IMR-90 (cell line): ENCODE results near the gene KAZN. TPM values are rescaled to one million over a fixed set of nuclear protein-coding genes. Genes with fewer than 3 reads are reported as not detected.

Source experiments
- ATAC-seq: fragments of 200-7000 bp; cut with Tn5 transposase; 2 replicates; pipeline ENCODE4 v1.9.1; 2020; ENCODE audit warnings: low read depth, mild to moderate bottlenecking, moderate library complexity
- BruUV-seq: library from RNA; stranded (reverse); fragments of 400-500 nt; replicated peaks from 2 replicates; lab custom pipeline; 2021; lab: Mats Ljungman, UMichigan
- CTCF ChIA-PET: fragments of 300-600 bp; formaldehyde crosslinking; extraction: SDS; loops from one replicate; lab custom pipeline; 2021; ENCODE audit warnings: antibody characterized with exemption; lab: Yijun Ruan, JAX
- POLR2A ChIA-PET: fragments of 300-600 bp; sonication (Branson Sonifier 250); formaldehyde crosslinking; loops from one replicate; lab custom pipeline; 2022; ENCODE audit warnings: antibody characterized with exemption; ENCODE audit not compliant: unreplicated experiment; lab: Charles Lee
- DNase-seq: peaks from one replicate; pipeline ENCODE4 v3.0.0; 2013
- H2AFZ ChIP-seq: replicated peaks from 2 replicates; pipeline ENCODE3; 2013; ENCODE audit warnings: low read length, mild to moderate bottlenecking; ENCODE audit not compliant: poor library complexity
- H2AK5ac ChIP-seq: 2 replicates; pipeline ENCODE4 v1.6.1; 2013; ENCODE audit warnings: low read depth, low read length, inconsistent platforms
- H2AK9ac ChIP-seq: replicated peaks from 2 replicates; pipeline ENCODE3; 2013; ENCODE audit warnings: mild to moderate bottlenecking, low read depth, low read length, moderate library complexity; ENCODE audit not compliant: poor library complexity
- H2BK120ac ChIP-seq: 2 replicates; pipeline ENCODE4 v1.6.1; 2013; ENCODE audit warnings: low read depth, low read length, inconsistent platforms
- H2BK15ac ChIP-seq: 3 replicates; pipeline ENCODE4 v1.6.1; 2013; ENCODE audit warnings: low read depth, low read length, inconsistent platforms
- H2BK20ac ChIP-seq: 2 replicates; pipeline ENCODE4 v1.6.1; 2013; ENCODE audit warnings: low read depth, mild to moderate bottlenecking, inconsistent platforms, low read length, moderate library complexity
- H2BK5ac ChIP-seq: 2 replicates; pipeline ENCODE4 v1.6.1; 2013; ENCODE audit warnings: mild to moderate bottlenecking, low read depth, low read length, inconsistent platforms; ENCODE audit not compliant: poor library complexity, severe bottlenecking
- H3K14ac ChIP-seq: replicated peaks from 2 replicates; pipeline ENCODE4 v1.6.1; 2013; ENCODE audit warnings: low read depth, low read length, inconsistent platforms
- H3K18ac ChIP-seq: 2 replicates; pipeline ENCODE4 v1.6.1; 2013; ENCODE audit warnings: low read depth, low read length, control low read depth
- H3K23ac ChIP-seq: 2 replicates; pipeline ENCODE4 v1.6.1; 2013; ENCODE audit warnings: low read depth, low read length, inconsistent platforms
- H3K27ac ChIP-seq: 2 replicates; pipeline ENCODE4 v1.5.1; 2013; ENCODE audit warnings: mild to moderate bottlenecking, control low read depth, low read length; ENCODE audit not compliant: insufficient read depth
- H3K27me3 ChIP-seq: 2 replicates; pipeline ENCODE4 v1.6.1; 2013; ENCODE audit warnings: low read length; ENCODE audit not compliant: control insufficient read depth, insufficient read depth
- H3K36me3 ChIP-seq: 2 replicates; pipeline ENCODE4 v1.6.1; 2013; ENCODE audit warnings: low read length, mixed read lengths; ENCODE audit not compliant: control insufficient read depth, insufficient read depth
- H3K4ac ChIP-seq: 2 replicates; pipeline ENCODE4 v1.6.1; 2013; ENCODE audit warnings: low read depth, low read length, inconsistent platforms
- H3K4me1 ChIP-seq: 2 replicates; pipeline ENCODE4 v1.6.1; 2013; ENCODE audit warnings: low read length, mixed read lengths; ENCODE audit not compliant: control insufficient read depth, insufficient read depth
- H3K4me2 ChIP-seq: 2 replicates; pipeline ENCODE4 v1.6.1; 2013; ENCODE audit warnings: low read depth, mild to moderate bottlenecking, control low read depth, low read length, moderate library complexity
- H3K4me3 ChIP-seq: 2 replicates; pipeline ENCODE4 v1.5.1; 2013; ENCODE audit warnings: low read depth, mild to moderate bottlenecking, control low read depth, low read length, moderate library complexity; ENCODE audit not compliant: insufficient read depth
- H3K56ac ChIP-seq: 2 replicates; pipeline ENCODE4 v1.6.1; 2013; ENCODE audit warnings: low read length, inconsistent platforms; ENCODE audit not compliant: insufficient read depth; ENCODE audit errors: extremely low read depth
- H3K79me1 ChIP-seq, 2 experiments: 2 replicates each; pipeline ENCODE4 v1.6.1; 2013; ENCODE audit warnings: low read length in 2 of 2, inconsistent platforms in 1 of 2, low read depth in 1 of 2
- H3K9ac ChIP-seq: 2 replicates; pipeline ENCODE4 v1.6.1; 2013; ENCODE audit warnings: low read depth, low read length, control low read depth
- H3K9me1 ChIP-seq: 2 replicates; pipeline ENCODE4 v1.6.1; 2013; ENCODE audit warnings: low read length, inconsistent platforms; ENCODE audit not compliant: insufficient read depth
- H3K9me3 ChIP-seq: 2 replicates; pipeline ENCODE4 v1.6.1; 2013; ENCODE audit warnings: low read length; ENCODE audit not compliant: control insufficient read depth, insufficient read depth
- H4K20me1 ChIP-seq: 2 replicates; pipeline ENCODE4 v1.6.1; 2013; ENCODE audit warnings: low read length, inconsistent platforms; ENCODE audit not compliant: insufficient read depth
- H4K5ac ChIP-seq: 2 replicates; pipeline ENCODE4 v1.6.1; 2013; ENCODE audit warnings: mild to moderate bottlenecking, low read depth, low read length, control low read depth
- H4K8ac ChIP-seq, 2 experiments: 2 replicates each; pipeline ENCODE4 v1.6.1; 2013; ENCODE audit warnings: low read depth in 2 of 2, low read length in 2 of 2, control low read depth in 1 of 2, inconsistent platforms in 1 of 2
- H4K91ac ChIP-seq: 2 replicates; pipeline ENCODE4 v1.6.1; 2013; ENCODE audit warnings: low read depth, low read length, inconsistent platforms; ENCODE audit not compliant: insufficient read depth
- BHLHE40 ChIP-seq: fragments of 150-350 bp; IDR thresholded peaks from 2 replicates; pipeline ENCODE4 v1.6.1; 2016; ENCODE audit warnings: mild to moderate bottlenecking, low read depth, low read length
- CEBPB ChIP-seq: IDR thresholded peaks from 2 replicates; pipeline ENCODE4 v1.6.1; 2012; ENCODE audit warnings: low read depth, low read length, improper control_type of control experiment
- CHD1 ChIP-seq: IDR thresholded peaks from 2 replicates; pipeline ENCODE4 v1.6.1; 2012; ENCODE audit warnings: low read depth, low read length, improper control_type of control experiment
- CTCF ChIP-seq: conservative IDR thresholded peaks from 2 replicates; pipeline ENCODE4 v1.5.1; 2012; ENCODE audit warnings: mild to moderate bottlenecking, low read depth, low read length, improper control_type of control experiment
- ELK1 ChIP-seq: fragments of 150-350 bp; IDR thresholded peaks from 2 replicates; pipeline ENCODE4 v1.6.1; 2016; ENCODE audit warnings: low read depth, mild to moderate bottlenecking, low read length, moderate library complexity, borderline replicate concordance
- FOS ChIP-seq: fragments of 150-350 bp; IDR thresholded peaks from 2 replicates; pipeline ENCODE4 v1.6.1; 2016; ENCODE audit warnings: low read depth, low read length
- MAFK ChIP-seq: IDR thresholded peaks from 2 replicates; pipeline ENCODE4 v1.6.1; 2012; ENCODE audit warnings: low read depth, low read length, improper control_type of control experiment
- MAZ ChIP-seq: IDR thresholded peaks from 2 replicates; pipeline ENCODE4 v1.6.1; 2012; ENCODE audit warnings: low read depth, mild to moderate bottlenecking, low read length, improper control_type of control experiment, moderate library complexity, borderline replicate concordance
- MXI1 ChIP-seq: IDR thresholded peaks from 2 replicates; pipeline ENCODE4 v1.6.1; 2012; ENCODE audit warnings: low read depth, mild to moderate bottlenecking, low read length, moderate library complexity, borderline replicate concordance
- NFE2L2 ChIP-seq: fragments of 150-350 bp; IDR thresholded peaks from 2 replicates; pipeline ENCODE4 v1.6.1; 2016; ENCODE audit warnings: low read depth, mild to moderate bottlenecking, low read length
- POLR2A ChIP-seq: IDR thresholded peaks from 2 replicates; pipeline ENCODE4 v1.6.1; 2012; ENCODE audit warnings: mild to moderate bottlenecking, low read depth, low read length
- RAD21 ChIP-seq: IDR thresholded peaks from 2 replicates; pipeline ENCODE4 v1.6.1; 2012; ENCODE audit warnings: low read length, improper control_type of control experiment
- RCOR1 ChIP-seq: IDR thresholded peaks from 2 replicates; pipeline ENCODE4 v1.6.1; 2012; ENCODE audit warnings: mild to moderate bottlenecking, low read length, improper control_type of control experiment; ENCODE audit not compliant: insufficient replicate concordance
- RFX5 ChIP-seq: IDR thresholded peaks from 2 replicates; pipeline ENCODE4 v1.8.0; 2012; ENCODE audit warnings: low read depth, mild to moderate bottlenecking, low read length, moderate library complexity
- SMC3 ChIP-seq: fragments of 150-350 bp; IDR thresholded peaks from 2 replicates; pipeline ENCODE4 v1.6.1; 2016; ENCODE audit warnings: low read depth, mild to moderate bottlenecking, antibody characterized with exemption, low read length, moderate library complexity
- USF2 ChIP-seq: fragments of 150-350 bp; IDR thresholded peaks from 2 replicates; pipeline ENCODE4 v1.6.1; 2017; ENCODE audit warnings: mild to moderate bottlenecking, antibody characterized with exemption, low read length, low read depth
- WGBS, 2 experiments: methylation state at CpG; one replicate each; pipeline versions ENCODE4 v1.1.5 to v1.1.7; 2013; ENCODE audit warnings: missing lambda C conversion rate in 2 of 2; ENCODE audit not compliant: insufficient read length in 1 of 2; ENCODE audit errors: extremely low coverage in 2 of 2; 5-methylcytosine and 5-hydroxymethylcytosine counted together
- dilution Hi-C: fragments of 300-500 bp; cut with HindIII; formaldehyde crosslinking; loops from one replicate; pipeline ENCODE4 v1.14.3; 2018; ENCODE audit warnings: low sequenced_read_pairs; ENCODE audit not compliant: unreplicated experiment
- in situ Hi-C: fragments of 300-500 bp; cut with MboI; formaldehyde crosslinking; loops from 3 replicates; pipeline ENCODE4 v1.14.3; 2019; ENCODE audit warnings: low sequenced_read_pairs, inconsistent platforms, mixed read lengths
- intact Hi-C: fragments of 100-400 bp; cut with micrococcal nuclease; formaldehyde crosslinking; loops from 2 replicates; pipeline ENCODE4 v1.10.0; 2022
- polyA plus RNA-seq, 3 experiments: library from polyadenylated mRNA; depleted of rRNA; stranded (reverse); fragments of >200 nt; gene quantifications; 2 replicates each; pipeline ENCODE4 v1.2.3, GENCODE V29; 2012; ENCODE audit warnings: low replicate concordance in 1 of 3
- total RNA-seq: library from RNA; depleted of rRNA; stranded (reverse); fragments of >200 nt; gene quantifications from 2 replicates; pipeline ENCODE4 v1.2.3, GENCODE V29; 2012

KAZN gene
- total and polyA plus RNA-seq, 2 of the 4 experiments (the other 2 are of a cell fraction): 5.2 to 10.5 TPM

GRCh38 chr1:14873677-14874076 is 275.2 kb downstream of the KAZN start:
- H4K8ac ChIP-seq: no peak overlapping the region
- H4K91ac ChIP-seq: no peak overlapping the region
- no peaks in the 10 kb centered on the region for H3K9me1 ChIP-seq
- no peaks in the 10 kb centered on the region for H3K79me1 ChIP-seq
- no peak overlapping the region for H3K4ac ChIP-seq
- no peaks in the 10 kb centered on the region for H4K20me1 ChIP-seq
- no peak overlapping the region for H2BK5ac ChIP-seq
- in situ Hi-C loops (no loop called here), dilution Hi-C loops (no loop called here), intact Hi-C loops (no loop called here)
- no peak overlapping the region for H3K4me2 ChIP-seq
- ATAC-seq (no peak), DNase-seq (no peak)
- H3K4me3 ChIP-seq: no peak overlapping the region
- H4K5ac ChIP-seq: no peak overlapping the region
- no peak overlapping the region for H2BK120ac ChIP-seq
- no peak overlapping the region for H2AK9ac ChIP-seq
- no peak overlapping the region for H2BK15ac ChIP-seq
- no TSS peak for BruUV-seq
- H3K56ac ChIP-seq: no peak overlapping the region
- H2AFZ ChIP-seq: no peak overlapping the region
- no peak overlapping the region for H3K14ac ChIP-seq
- H2AK5ac ChIP-seq: no peak overlapping the region
- H3K27ac ChIP-seq: no peak overlapping the region
- CTCF ChIA-PET: no interaction called here
- 46% methylated on average over 3 of the region's 4 CpGs; no CpG with 5 or more reads in 1 of the 2 experiments for WGBS, 2 experiments
- H3K18ac ChIP-seq: no peak overlapping the region
- H3K9me3 ChIP-seq: no peaks in the 10 kb centered on the region
- POLR2A ChIA-PET: no interaction called here
- H2BK20ac ChIP-seq: no peak overlapping the region
- H3K9ac ChIP-seq: no peak overlapping the region
- no peak overlapping the region for H3K23ac ChIP-seq
- H3K27me3 ChIP-seq: peaks cover 20% of the 10 kb centered on the region
- H3K4me1 ChIP-seq: no peaks in the 10 kb centered on the region
- no peaks in the 10 kb centered on the region for H3K36me3 ChIP-seq
- TF ChIP-seq RAD21: no peak
- TF ChIP-seq MXI1: no peak
- TF ChIP-seq USF2: no peak
- TF ChIP-seq POLR2A: no peak
- TF ChIP-seq FOS: no peak
- no peak for TF ChIP-seq RFX5
- no peak for TF ChIP-seq ELK1
- TF ChIP-seq NFE2L2: no peak
- TF ChIP-seq MAZ: no peak
- TF ChIP-seq BHLHE40: no peak
- TF ChIP-seq CHD1: no peak
- TF ChIP-seq RCOR1: no peak
- no peak for TF ChIP-seq CTCF
- no peak for TF ChIP-seq MAFK
- TF ChIP-seq CEBPB: no peak
- TF ChIP-seq SMC3: no peak
